Pulmonary artery endothelial cell (primary cell): ENCODE results near the gene ELFN1. TPM values are rescaled to one million over a fixed set of nuclear protein-coding genes. Genes with fewer than 3 reads are reported as not detected.
"Not testable (repeated sequence)": the region's sequence is repeated elsewhere in the genome, so short reads cannot be mapped to it uniquely, and the experiment has no call there.

Experiments used
- DNase-seq: peaks from one replicate; pipeline ENCODE4 v3.0.0-alpha.2; 2011; ENCODE audit warnings: low read depth, low spot score
- total RNA-seq: library from RNA; depleted of rRNA; stranded (reverse); fragments of >200 nt; gene quantifications from 2 replicates; pipeline ENCODE4 v1.2.3, GENCODE V29; 2014

ELFN1 gene
- total RNA-seq, 1 donor from 2014 or later = 0.79 TPM

DNA sequence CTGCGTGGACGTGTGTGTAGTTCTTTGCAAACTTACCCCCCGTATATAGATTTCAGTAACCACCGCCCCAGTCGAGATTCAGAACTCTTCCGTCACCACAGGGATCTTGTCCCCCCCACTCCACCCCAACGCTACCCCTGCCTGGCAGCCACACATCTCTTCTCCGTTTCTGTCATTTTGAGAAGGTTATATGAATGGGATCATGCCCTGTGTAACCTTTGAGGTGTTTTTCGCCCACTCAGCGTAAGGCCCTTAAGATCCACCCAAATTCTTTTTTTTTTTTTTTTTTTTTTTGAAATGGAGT lies 83.4 kb downstream of the ELFN1 start:
- DNase-seq = no peak

DNA sequence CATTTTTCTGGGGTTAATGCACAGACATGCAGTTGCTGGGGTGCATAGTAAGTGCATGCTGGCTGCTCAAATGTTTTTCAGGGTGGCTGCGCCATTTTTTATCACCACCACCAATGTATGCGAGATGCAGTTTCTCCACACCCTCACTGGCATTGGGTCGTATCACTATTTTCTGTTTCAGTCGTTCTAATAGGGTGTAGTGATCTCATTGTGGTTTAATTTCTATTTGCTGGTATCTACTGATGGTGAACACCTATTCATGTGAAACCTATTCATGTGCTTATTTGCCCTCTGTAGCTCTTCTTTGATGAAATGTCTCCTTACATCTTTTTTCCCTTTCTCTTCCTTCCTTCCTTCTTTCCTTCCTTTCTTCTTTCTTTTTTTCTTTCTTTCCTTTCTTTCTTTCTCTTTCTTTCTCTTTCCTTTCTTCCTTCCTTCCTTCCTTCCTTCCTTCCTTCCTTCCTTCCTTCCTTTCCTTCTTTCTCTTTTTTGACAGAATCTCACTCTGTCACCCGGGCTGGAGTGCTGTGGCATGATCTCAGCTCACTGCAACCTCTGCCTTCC lies 84.3 kb downstream of the ELFN1 start:
- DNase-seq = no peak

DNA sequence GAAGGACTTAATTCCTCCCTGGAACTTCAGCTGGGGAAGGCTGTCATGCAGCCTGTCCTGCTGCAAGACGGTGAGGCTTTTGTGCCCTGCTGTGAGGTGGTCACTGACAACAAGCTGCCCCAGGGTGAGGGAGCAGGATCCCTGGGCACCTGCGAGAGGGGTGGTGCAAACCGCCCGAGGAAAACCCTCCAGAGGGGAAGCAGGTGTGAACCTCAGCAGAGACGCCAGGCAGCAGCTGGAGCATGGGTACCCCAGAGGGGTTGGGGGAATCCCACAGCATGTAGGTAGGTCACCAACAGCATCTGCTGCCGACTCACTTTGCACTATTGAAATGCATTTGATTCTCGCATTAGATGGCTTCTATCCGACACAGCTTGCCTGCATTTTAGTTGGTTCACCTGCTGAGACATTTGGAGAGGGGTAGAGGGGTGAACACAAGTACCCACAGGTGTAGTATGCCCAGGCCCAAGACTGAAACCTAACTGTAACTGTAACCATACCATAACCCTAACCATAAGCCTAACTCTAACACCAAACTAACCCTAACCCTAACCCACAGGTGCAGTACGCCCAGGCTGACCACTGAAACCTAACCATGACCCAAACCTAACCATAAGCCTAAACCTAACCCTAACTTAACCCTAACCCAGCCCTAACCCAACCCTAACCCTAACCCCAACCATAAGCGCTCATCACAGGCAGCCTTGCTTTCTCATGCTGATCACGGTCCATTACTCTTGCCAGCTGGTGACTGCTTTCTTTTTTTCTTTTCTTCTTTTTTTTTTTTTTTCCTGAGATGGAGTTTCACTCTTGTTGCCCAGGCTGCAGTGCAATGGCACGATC lies 85.9 kb downstream of the ELFN1 start:
- no peak for DNase-seq

DNA sequence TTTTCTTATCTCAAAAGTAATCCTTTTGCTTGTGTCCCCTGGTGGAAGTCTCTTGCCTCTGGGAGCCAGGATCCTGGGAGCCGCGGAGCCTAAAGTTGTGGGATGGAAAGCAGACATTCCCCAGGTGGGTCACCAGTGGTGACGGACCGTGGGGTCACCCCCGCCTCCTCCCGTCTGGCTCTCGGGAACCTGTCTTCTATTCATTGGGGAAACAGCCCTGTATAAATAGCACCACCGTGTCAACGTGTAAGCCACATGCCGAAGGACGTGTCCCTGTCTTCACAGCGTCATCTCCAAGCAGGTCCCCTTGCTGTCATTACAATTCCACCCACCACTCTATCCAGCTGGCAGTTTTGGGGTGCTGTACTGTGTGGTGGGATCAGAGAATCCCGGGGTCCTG lies 87.5 kb downstream of the ELFN1 start:
- no peak for DNase-seq

DNA sequence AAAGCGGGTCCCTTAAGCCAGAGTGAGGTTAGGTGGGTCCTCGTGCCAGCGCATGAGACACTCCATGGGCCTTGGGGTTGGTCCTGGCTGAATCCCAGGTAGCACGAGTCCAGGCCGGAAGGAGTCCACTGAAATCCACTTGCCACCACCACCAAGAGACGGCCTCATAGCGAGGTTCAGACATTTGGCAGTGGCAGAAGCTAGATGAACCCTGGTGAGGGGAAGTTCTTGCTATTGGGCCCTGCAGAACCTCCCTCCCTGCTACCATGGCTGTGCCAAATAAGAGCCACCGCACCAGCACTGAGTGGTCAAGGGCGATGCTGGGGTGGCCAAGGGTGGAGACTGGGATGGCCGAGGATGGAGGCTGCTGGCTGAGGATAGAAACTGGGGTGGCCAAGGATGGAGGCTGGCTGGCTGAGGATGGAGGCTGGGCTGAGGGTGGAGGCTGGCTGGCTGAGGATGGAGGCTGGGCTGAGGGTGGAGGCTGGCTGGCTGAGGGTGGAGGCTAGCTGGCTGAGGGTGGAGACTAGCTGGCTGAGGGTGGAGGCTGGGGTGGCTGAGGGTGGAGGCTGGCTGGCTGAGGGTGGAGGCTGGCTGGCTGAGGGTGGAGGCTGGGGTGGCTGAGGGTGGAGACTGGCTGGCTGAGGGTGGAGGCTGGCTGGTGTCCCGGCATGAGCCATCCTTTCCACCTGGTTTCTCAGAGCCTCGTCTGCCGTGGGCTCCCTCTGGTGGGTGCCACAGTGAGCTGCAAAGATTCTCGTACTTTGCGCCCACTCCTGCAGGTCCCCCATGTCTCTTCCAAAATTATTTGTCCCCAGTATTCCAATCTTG lies 88.2 kb downstream of the ELFN1 start:
- DNase-seq = no peak

DNA sequence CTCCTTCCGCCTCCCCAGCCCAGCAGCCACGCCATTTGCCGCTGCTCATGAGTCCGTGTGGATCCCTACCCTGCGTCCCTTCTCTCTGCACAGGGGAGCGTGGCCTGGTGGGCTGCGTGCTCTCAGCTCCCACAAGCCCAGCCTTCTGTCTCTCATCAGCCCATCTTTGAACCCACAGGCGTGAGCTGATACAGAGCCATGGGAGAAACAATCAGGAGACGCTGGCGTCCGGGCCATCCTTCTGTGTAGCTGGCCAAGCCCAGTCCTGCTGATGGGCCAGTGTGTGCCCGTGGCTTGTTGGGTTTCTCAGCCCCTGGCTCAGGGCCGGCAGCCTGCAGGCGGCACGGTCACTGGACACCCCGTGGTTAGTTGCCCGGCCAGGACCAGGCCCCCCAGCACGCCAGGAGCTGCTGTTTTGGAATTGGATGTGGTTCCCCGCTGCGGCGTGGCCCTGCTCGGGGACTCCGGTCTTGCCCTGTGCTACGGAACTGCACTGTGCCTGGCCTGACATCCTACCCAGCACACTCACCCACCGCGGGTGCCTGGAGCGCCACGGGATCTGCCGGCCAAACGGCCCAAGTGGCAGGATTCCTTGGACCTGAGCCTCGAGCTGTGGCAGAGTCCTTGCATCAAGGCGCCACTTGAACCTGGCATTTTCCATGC lies 88.9 kb downstream of the ELFN1 start:
- no peak for DNase-seq

DNA sequence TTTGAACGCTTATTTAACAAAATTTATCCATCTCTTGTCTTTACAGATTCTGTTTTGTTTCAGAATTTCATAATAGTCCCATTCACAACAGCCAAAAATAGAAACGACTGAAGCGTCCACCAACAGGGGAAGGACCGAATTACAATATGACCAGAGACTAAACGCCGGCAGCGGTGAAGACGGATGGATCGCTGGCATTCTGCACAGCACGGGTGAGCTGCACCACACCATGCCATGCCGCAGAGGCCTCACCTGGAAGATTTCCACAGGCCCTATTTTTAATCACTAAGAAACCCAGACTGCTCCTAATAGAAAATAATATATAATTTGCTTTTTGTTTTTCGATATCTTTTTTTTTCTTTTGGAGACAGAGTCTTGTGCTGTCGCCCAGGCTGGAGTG lies 91.0 kb downstream of the ELFN1 start:
- DNase-seq = no peak

DNA sequence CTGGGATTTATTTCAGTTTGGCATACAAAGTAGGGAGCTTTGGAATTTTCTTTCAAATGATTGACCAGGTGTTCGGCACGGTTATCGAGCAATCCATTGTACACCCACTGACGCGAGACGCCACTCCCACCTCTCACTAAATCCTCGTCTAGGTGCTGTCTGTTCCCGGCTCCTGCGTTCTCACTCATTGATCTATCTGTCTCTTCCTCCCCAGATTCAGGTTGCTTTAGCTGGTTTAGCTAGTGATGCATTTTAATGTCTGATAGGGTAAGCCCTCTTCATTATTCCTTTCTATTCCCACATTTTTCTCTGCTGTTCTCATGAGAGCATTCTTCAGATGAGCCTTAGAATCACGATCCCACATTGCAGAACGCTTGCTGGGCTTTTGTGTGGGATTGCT lies 91.7 kb downstream of the ELFN1 start:
- no peak for DNase-seq

DNA sequence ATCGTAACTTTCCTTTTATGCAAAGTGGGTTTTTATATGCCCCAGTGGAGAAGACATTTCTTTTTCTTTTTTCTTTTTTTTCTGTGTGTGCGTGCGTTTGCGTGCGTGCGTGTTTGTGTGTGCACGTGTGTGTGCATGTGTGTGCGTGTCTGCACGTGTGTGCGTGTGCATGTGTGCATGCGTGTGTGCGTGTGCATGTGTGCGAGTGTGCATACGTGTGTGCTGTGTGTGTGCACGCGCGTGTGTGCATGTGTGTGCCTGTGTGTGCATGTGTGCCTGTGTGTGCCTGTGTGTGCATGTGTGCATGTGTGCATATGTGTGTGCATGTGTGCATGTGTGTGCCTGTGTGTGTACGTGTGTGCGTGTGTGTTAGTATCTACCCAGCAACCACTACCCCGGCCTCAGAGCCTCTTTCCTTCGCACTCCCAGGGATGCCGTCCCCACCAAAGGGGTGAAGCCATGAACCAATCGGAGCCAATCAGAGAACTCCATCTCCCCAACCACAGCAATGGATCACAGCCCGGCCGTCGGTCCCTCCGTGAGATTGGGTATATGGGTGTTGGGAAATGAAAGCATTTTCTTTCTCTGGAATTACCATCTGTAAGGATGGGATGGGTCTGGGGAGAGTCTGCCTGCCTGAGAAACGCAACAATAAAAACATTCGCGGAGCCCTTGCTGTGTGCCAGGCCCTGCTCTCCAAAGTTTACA lies 92.3 kb downstream of the ELFN1 start:
- DNase-seq = no peak

DNA sequence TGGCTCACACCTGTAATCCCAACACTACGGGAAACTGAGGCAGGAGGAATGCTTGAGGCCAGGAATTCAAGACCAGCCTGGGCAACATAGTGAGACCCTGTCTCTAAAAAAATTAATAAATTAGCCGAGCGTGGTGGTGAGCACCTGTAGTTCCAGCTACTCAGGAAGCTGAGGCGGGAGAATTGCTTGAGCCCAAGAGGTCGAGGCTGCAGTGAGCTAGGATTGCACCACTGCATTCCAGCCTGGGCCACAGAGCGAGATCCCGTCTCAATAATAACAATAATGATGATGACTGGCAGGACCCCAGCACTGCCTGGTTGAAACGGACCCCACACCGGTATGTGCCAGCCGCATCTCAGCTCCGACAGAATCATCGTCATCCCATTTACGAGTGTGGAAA lies 93.0 kb downstream of the ELFN1 start:
- no peak for DNase-seq

DNA sequence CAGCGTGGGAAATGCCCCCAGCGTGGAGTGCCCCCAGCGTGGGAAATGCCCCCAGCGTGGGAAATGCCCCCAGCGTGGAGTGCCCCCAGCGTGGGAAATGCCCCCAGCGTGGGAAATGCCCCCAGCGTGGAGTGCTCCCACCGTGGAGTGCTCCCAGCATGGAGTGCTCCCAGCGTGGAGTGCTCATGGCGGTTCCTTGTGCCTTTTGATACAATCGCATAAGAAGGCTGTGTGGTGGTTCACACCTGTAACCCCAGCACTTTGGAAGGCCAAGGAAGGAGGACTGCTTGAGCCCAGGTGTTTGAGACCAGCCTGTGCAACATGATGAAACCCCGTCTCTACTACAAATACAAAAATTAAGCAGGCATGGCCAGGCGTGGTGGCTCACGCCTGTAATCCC lies 93.8 kb downstream of the ELFN1 start:
- DNase-seq = not testable (repeated sequence)

DNA sequence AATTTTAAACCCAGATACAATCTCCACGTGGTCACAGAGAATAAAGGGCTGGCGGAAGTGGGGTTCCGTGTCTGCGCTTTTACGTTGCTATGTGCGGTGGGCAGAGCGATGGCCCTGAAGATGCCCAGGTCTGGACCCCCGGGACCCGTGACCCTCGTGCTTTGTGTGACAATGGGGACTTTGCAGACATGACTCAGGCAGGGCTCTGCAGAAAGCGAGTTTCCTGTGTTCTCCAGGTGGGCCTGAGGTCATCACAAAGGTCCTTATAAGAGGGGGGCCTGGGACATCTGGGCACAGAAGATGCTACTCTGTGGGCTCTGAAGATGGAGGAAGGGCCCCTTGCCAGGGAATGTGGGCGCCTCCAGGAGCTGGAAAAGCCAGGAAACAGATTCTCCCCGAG lies 95.3 kb downstream of the ELFN1 start:
- DNase-seq = no peak

DNA sequence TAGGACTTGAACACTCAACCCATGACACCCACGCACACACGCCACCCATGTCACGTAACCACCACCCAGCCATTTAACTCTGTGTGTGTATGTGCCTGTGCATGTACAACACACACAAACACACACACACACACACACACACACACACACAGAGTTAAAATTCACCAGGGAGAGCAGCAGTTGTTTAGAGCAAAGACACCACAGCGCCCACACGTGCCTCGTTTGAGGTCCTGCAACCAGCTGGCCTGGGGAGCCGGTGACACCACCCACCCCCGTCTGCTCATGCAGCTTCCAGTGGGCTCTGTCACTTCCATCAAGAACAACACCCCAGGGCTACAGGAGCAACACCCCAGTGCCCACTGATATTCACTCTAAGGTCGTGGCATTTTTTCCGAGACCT lies 97.4 kb downstream of the ELFN1 start:
- DNase-seq = no peak

DNA sequence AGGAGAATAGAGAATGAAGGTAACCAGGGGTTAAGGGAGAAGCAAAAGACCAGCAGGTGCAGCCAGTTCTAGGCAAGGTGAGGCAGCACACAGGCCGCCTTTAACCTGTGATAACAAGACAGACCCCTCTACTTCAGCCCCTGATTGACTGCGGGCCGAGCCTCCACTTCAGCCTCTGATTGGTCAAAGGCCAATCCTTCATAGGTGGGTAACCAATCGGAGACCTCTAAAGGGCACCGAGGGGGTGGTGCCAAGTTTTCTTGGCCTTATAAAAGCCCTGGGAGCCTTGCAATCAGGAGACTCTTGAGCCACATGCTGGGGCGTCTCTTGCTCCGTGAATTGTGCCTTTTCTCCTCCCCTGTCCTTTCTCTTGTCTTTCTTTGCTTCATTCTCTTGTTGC lies 98.8 kb downstream of the ELFN1 start:
- DNase-seq = no peak

DNA sequence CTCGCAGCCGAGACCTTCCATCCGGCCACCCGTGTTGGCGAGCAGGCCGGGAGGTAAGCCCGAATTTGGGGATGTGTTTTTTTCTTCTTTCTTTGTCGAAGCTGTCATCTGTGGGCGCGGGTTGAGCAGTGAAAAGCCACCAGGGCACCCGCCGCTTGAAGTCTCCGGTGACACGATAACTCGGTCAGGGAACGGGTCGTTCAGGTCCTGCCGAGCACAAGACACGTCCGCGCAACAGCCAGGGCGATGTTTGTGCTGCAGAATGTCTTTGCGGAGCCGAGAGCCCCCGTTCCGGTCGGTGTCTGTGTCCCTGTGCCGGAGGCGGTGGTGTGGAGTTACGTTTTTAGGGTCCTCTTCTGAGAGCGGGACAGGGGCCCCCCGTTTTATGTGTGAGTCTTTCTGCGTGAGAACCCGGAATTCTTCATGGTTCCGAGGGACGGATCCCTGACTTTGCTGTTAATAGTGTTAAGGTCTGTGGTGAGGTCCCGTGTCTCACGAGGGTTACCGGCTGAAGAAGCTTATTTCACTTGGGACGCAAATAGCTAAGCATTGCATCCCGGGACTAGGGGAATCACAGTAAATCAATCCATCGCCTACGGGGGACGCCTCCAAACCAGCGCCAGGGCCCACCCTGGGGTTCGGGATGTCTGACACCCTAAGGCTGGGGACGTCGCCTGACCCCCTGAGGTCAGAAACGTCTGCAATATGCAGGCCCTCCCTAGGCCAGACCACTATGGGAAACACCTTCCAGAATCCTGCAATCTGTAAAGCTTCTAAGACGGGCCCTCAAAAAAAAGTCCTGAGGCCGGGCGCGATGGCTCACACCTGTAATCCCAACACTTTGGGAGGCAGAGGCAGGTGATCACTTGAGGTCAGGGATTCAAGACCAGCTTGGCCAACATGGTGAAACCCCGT lies 99.5 kb downstream of the ELFN1 start:
- no peak for DNase-seq

DNA sequence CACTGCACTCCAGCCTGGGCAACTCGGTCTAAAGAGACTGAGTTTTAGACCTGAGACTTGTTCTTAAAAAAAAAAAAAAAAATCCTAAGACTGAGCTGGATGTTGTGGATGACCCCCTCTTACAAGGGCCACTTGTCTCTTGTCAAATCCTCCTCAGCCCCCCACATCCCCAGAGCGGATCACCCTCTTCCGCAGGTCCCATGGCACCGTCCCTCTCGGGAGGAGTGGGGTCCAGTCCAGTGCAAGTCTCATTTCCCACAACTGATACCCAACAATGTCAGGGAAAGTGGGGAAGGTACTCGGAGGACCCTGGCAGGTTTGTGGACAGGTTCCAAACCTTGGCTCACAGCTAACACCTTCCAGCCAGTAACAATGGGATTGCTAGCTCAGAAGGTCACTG lies 100.3 kb downstream of the ELFN1 start:
- no peak for DNase-seq

DNA sequence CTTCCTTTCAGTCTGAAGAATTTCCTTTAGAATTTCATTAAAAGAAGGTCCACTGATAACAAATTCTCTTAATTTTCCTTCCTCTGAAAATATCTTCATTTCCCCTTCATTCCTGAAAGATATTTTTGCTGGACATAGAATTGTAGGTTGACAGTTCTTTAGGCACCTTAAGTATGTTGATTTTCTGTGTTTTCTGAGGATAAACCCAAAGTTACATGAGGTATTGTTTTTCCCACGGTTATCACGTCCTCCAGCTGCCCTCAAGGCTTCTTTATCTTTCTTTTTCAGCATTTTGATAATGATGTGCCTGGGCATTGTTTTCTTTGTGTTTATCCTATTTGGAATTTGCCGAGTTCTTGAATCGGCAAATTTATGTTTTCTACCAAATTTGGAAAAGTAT lies 105.3 kb downstream of the ELFN1 start:
- no peak for DNase-seq

DNA sequence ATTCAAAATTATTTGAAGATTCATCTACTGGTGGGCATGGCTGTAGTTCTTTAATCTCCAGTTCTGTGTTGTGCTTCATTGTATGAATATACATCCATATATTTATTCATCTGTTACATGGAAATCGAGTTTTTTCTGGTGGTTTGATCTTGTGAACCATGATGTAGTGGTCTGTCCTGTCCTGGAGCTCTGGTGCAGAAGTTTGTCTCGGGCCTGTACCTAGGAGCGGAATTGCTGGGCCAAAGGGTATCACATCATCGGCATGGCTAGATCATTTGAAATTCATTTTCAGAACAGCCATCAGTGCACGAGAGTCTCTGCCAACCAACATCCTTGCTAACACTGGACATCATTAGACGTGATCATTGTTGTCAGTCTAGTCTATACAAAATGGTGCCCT lies 107.0 kb downstream of the ELFN1 start:
- DNase-seq = no peak

DNA sequence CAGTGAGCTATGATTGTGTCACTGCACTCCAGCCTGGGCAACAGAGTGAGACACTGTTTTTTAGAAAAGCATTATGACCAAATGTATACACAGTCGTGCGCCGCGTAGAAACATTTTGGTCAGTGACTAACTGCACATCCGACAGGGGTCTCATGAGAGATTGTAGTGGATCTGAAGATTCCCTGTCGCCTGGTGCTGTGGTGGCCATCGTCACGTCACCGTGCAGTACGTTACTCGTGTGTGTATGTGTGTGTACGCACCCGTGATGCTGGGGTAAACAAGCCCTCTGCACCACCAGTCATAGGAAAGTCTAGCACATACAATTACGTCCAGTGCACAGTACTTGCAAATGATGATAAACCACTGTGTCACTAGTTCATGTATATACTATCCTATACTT lies 109.4 kb downstream of the ELFN1 start:
- no peak for DNase-seq

DNA sequence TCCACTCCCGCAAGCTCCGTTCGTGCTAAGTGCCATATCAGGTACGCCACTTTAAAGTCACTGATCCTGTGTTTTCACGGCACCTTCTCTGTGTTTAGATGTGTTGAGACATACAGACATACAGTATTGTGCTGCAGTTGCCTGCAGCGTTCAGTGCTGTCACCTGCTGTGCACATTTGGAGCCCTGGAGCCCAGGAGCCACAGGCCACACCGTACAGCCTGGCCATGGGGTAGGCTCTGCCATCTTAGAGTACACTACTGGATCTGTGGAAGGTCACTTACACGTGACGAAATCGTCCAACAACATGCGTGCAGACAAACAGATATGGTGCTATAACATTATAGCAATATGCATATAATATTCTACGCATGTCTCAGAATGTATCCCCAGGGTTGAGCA lies 111.3 kb downstream of the ELFN1 start:
- no peak for DNase-seq
